Astrocyte of the cerebellum (primary cell): ENCODE results near the gene PCDHA1.

Experiments
- DNase-seq: peaks from one replicate; pipeline ENCODE4 v3.0.0-alpha.2; 2011; ENCODE audit warnings: low read depth
- H3K4me3 ChIP-seq: 2 replicates; pipeline ENCODE4 v1.5.1; 2011; ENCODE audit warnings: mild to moderate bottlenecking, low read depth, low read length, moderate library complexity
- CTCF ChIP-seq: IDR thresholded peaks from 2 replicates; pipeline ENCODE4 v1.5.1; 2012; ENCODE audit warnings: low read length, low read depth, moderate library complexity, mild to moderate bottlenecking; ENCODE audit errors: missing control alignments
- in situ Hi-C: cut with HindIII; loops from 2 replicates; pipeline ENCODE4 v1.10.0; 2017; ENCODE audit warnings: low sequenced_read_pairs

The PCDHA1 gene

DNA sequence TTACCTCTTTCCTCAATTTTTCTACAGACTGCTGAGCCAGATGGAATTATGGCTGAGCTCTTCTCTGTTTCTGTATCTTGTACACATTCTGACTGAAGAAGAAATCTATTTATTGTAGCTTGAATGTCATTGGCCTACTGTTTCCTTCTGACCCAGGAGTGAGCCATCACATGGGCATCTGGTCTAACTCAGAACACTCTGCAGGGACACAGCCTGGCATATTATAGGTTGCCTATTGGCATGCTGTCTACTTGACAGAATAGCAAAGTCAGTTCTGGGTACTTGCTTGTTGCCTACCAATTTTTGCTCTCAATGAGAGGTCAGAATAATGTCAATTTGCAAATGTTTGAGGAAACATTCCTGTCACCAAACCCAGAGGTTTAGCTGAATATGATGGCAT is 187.6 kb downstream of the PCDHA1 start:
- no peak for DNase-seq
- no peak overlapping the region for H3K4me3 ChIP-seq
- TF ChIP-seq CTCF, result no peak
- in situ Hi-C loops, result no loop called here

DNA sequence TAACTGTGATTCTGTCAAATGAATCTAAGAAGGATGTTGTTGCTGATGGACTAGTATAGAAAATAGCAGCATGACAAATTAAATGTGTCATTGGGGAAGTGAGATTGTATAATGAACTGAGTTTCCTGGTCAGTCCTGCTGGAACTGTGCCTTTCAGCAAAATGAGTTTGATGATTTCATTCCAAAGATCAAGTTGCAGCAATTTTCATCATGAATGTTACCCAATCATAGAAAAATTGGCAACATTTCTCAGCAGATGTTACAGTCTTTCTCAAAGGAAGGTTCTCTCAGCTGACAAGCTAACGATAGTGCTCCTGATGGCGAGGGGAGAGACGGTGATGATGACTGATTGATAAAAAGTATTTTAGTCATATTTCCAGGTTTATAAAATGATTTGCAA is 191.1 kb downstream of the PCDHA1 start:
- no peak overlapping the region for H3K4me3 ChIP-seq
- DNase-seq, result no peak
- no peak for TF ChIP-seq CTCF
- in situ Hi-C loops, result no loop called here

DNA sequence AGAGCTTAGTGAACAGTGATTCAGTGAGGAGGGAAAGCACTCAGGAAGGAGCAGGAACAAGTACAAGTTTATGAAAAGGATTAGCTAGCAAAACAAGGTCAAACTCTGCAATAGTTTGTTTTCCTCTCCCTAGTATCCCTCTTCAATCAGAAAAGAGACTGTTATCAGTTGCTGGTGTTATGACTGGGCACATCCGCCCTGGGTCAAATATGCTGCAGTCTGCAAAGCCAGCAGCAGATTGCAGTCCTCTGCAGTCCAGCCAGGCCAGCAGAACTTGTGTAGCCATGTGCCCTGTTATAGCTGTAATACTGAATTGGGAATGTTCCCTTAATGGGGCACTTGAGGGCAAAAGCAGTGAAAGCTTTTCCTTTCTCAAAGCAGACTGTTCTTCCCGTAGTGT is 192.3 kb downstream of the PCDHA1 start:
- in situ Hi-C loops, result no loop called here
- no peak overlapping the region for H3K4me3 ChIP-seq
- no peak for TF ChIP-seq CTCF
- DNase-seq, result no peak

GRCh38 chr5:140978983-140979382 is 193.0 kb downstream of the PCDHA1 start:
- TF ChIP-seq CTCF, result no peak
- no peak overlapping the region for H3K4me3 ChIP-seq
- in situ Hi-C loops, result no loop called here
- DNase-seq, result no peak

GRCh38 chr5:140982083-140982716 is 196.3 kb downstream of the PCDHA1 start:
- no peak for DNase-seq
- no peak for TF ChIP-seq CTCF
- in situ Hi-C loops, result no loop called here
- H3K4me3 ChIP-seq, result no peak overlapping the region

GRCh38 chr5:140986117-140986521 is 200.2 kb downstream of the PCDHA1 start:
- no peak for TF ChIP-seq CTCF
- in situ Hi-C loops, result no loop called here
- no peak for DNase-seq
- H3K4me3 ChIP-seq, result no peak overlapping the region
